ENCODE data around the gene PPP4R1.

The PPP4R1 gene

DNA sequence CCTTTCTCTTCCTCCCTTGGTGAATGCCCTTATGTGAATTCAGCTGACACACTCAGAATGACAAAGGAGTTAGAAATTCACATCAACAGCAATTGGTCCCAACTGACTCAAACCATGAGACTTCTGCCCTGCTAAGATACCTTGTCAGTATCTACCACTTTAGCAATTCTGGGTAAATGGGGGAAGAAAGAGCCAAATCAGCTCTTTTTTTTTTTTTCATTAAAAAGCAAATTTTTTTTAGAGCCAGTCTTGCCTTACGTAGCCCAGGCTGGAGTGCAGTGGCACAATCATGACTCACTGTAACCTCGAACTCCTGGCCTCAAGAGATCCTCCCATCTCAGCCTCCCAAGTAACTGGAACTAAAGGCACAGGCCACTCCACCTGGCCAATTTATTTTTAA lies 1.7 kb upstream of the PPP4R1 start:
- Histone ChIP-seq H3K27me3 (no peaks in the 10 kb centered on the region), H3K9me3 (no peaks in the 10 kb centered on the region), H3K4me3 (ENCODE audit: low read depth in 1 of 2, low read length in 1 of 2) (no peak overlapping the region), H3K27ac (peak overlapping the region; percentile 98), H3K4me1 (ENCODE audit: control insufficient read depth in 1 of 2, insufficient read depth in 1 of 2, low read depth in 1 of 2, low read length in 1 of 2) (peaks cover 37 to 42% of the 10 kb centered on the region in 2 experiments), H3K36me3 (peaks cover 9% of the 10 kb centered on the region)
- TF ChIP-seq, protein P1, sequence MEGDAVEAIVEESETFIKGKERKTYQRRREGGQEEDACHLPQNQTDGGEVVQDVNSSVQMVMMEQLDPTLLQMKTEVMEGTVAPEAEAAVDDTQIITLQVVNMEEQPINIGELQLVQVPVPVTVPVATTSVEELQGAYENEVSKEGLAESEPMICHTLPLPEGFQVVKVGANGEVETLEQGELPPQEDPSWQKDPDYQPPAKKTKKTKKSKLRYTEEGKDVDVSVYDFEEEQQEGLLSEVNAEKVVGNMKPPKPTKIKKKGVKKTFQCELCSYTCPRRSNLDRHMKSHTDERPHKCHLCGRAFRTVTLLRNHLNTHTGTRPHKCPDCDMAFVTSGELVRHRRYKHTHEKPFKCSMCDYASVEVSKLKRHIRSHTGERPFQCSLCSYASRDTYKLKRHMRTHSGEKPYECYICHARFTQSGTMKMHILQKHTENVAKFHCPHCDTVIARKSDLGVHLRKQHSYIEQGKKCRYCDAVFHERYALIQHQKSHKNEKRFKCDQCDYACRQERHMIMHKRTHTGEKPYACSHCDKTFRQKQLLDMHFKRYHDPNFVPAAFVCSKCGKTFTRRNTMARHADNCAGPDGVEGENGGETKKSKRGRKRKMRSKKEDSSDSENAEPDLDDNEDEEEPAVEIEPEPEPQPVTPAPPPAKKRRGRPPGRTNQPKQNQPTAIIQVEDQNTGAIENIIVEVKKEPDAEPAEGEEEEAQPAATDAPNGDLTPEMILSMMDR (IDR thresholded peaks at IDR 0.05) = no peak

DNA sequence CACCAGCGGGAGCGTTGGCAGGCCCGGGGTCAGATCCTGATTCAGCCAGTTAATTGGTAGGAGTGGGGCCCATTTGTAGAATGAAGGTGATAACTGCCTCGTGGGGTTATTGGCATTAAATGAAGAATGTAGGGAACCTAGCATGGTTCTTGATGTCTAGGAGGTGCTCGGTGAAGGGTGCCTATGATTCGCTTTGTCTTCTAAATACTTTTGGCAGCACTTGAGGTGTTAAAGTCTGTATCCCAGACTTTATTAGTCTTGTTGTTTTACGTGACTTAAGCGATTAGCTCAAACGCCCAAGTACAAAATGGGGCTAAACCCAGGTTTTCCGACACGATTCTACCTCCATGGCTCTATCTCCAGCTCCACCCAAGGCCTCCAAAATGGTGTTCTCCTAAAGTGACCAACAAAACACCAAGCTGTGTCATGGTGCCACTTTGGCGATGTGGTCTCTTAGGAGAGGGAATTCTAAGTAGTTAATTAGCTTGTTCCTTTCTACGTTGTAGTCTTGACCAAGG lies 980 bp upstream of the PPP4R1 start:
- TF ChIP-seq, protein P1 (IDR thresholded peaks at IDR 0.05) = no peak
- peak overlapping the region; percentile 98 for H3K27ac ChIP-seq
- H3K9me3 ChIP-seq = no peaks in the 10 kb centered on the region
- H3K27me3 ChIP-seq = no peaks in the 10 kb centered on the region
- peak overlapping the region; percentile 65 to 76 for H3K4me3 ChIP-seq (ENCODE audit: low read depth in 1 of 2, low read length in 1 of 2)
- H3K4me1 ChIP-seq (ENCODE audit: control insufficient read depth in 1 of 2, insufficient read depth in 1 of 2, low read depth in 1 of 2, low read length in 1 of 2) = peaks cover 45% of the 10 kb centered on the region in 2 experiments
- H3K36me3 ChIP-seq = peaks cover 16% of the 10 kb centered on the region

DNA sequence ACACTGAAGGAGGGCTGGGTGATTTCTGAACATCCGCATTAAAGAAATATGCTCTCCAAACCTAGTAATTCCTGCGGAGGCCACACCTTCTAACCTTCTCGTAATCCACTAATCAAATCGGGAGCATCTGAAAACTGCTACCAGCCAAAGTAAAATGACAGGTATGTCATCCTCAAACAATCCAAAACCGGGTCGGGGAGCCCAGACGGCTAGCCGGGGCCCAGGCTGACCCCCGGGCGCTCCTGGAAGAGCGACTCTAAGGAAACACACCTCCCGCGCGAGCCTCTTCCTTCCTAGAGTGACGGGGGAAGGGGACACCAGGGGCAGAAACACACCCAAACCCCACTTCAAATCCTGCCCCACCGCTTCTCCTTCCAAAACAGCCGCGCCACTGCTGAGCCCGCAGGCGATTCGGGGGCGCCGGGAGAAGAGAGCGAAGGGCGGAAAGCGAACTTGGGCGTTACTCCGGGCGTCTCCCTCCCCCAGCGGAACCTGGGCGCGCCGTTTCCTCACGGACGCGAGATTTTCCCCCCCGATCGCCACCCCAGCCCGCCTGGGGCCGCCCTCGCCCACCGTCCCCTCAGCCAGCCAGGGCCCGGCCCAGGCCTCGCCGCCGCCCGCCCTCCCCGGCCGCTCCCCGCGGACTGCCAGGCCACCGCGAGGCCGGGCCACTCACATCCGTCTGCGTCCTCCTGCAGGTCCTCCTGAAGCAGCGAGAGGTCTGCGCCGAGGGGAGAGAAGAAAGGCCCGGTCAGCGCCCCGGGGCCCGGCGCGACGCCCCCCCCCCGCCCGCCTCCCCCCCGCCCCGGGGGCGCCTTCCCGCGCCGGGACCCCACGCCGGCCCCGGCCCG lies 584 bp downstream of the PPP4R1 start:
- Histone ChIP-seq H3K36me3 (peaks cover 17% of the 10 kb centered on the region), H3K9me3 (no peaks in the 10 kb centered on the region), H3K4me3 (ENCODE audit: low read depth in 1 of 2, low read length in 1 of 2) (peak overlapping the region; percentile 81 to 89), H3K27me3 (no peaks in the 10 kb centered on the region), H3K27ac (peak overlapping the region; percentile 98), H3K4me1 (ENCODE audit: control insufficient read depth in 1 of 2, insufficient read depth in 1 of 2, low read depth in 1 of 2, low read length in 1 of 2) (peaks cover 46 to 50% of the 10 kb centered on the region in 2 experiments)
- TF ChIP-seq, protein P1 (IDR thresholded peaks at IDR 0.05) = no peak

DNA sequence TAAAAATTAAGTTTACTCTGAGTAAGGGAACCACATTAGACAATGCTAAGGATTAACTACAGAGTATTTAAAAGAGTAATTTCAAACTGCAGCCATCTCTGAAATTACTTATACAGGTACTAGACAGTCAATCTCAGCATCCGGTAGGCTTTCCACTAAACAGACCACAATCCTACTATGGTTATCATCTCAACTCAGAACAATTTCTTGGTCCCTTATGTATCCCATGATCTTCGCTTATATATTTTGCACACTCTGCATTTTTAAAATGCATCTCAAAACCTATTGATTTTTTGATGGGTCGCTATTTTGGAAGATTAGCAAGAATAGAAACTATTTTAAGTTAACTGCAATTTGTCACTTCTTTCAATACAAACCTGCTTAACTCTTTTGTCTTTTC lies 1.4 kb downstream of the PPP4R1 start:
- Histone ChIP-seq H3K4me3 (ENCODE audit: low read depth in 1 of 2, low read length in 1 of 2) (peak overlapping the region; percentile 81 to 89), H3K36me3 (peaks cover 17% of the 10 kb centered on the region), H3K9me3 (no peaks in the 10 kb centered on the region), H3K27ac (peak overlapping the region; percentile 98), H3K27me3 (no peaks in the 10 kb centered on the region), H3K4me1 (ENCODE audit: control insufficient read depth in 1 of 2, insufficient read depth in 1 of 2, low read depth in 1 of 2, low read length in 1 of 2) (peaks cover 54 to 58% of the 10 kb centered on the region in 2 experiments)
- TF ChIP-seq, protein P1 (IDR thresholded peaks at IDR 0.05) = no peak

DNA sequence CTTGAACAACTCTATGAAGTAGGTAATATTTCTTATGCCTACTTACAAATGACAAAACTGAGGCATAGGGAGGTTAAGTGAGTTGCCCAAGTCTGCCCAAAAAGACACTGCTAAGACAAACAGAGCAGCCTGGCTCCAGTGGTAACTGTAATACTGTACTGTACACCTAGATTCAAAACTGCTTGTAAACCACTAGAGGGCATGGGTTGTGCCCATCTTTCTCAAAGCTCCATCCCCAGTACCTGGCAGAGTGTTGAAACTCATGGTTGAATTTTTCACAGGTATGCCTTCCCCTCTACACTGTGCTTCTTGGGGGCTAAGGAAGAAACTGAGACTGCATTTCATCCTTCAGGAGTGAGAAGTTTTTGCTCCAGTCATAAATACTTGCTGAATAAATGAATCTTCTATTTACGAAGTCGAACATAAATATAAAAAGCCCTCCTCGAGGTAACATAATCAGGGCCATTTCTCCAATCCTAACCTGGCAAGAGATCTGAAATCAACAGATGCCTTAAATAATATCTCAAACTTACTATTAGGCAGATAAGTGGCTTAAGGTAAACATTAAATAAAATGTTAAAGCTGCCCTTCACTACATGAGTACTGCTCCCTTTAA lies 2.0 kb downstream of the PPP4R1 start:
- Histone ChIP-seq H3K4me3 (ENCODE audit: low read depth in 1 of 2, low read length in 1 of 2) (peak overlapping the region; percentile 81 to 89), H3K27me3 (no peaks in the 10 kb centered on the region), H3K4me1 (ENCODE audit: control insufficient read depth in 1 of 2, insufficient read depth in 1 of 2, low read depth in 1 of 2, low read length in 1 of 2) (peaks cover 54 to 58% of the 10 kb centered on the region in 2 experiments), H3K27ac (peak overlapping the region; percentile 98), H3K36me3 (peaks cover 17% of the 10 kb centered on the region), H3K9me3 (no peaks in the 10 kb centered on the region)
- TF ChIP-seq, protein P1 (IDR thresholded peaks at IDR 0.05) = peak; percentile 68

All from neutrophil (primary cell).